SK-N-SH (cell line): Measurements from ENCODE around the gene TMPRSS6. TPM values are rescaled to one million over a fixed set of nuclear protein-coding genes. Genes with fewer than 3 reads are reported as not detected.

Experiments used
- CTCF ChIA-PET: fragments of 300-600, 350-600 bp; formaldehyde crosslinking; extraction: SDS; loops from one replicate; lab custom pipeline; 2021; lab: Yijun Ruan, JAX
- POLR2A ChIA-PET: fragments of 350-600 bp; sonication (Branson Sonifier 250); formaldehyde crosslinking; extraction: SDS; loops from one replicate; lab custom pipeline; 2020; ENCODE audit warnings: antibody characterized with exemption, inconsistent platforms; lab: Yijun Ruan, JAX
- DNase-seq: peaks from one replicate; pipeline ENCODE4 v3.0.0; 2012
- H2AFZ ChIP-seq: fragments of 200-600 bp; sonication (generic); 2 replicates; pipeline ENCODE4 v1.8.1; 2016; ENCODE audit warnings: antibody characterized with exemption, mild to moderate bottlenecking, low read depth
- H3F3A ChIP-seq: fragments of 200-600 bp; sonication (generic); replicated peaks from 2 replicates; pipeline ENCODE3; 2016; ENCODE audit warnings: antibody characterized with exemption, mild to moderate bottlenecking; ENCODE audit not compliant: insufficient read depth
- H3K27ac ChIP-seq, 2 experiments: fragments of 200-500 bp in 1 of 2; fragments of 200-600 bp in 1 of 2; sonication (Bioruptor generic) in 1 of 2; sonication (generic), shearing (Covaris generic) in 1 of 2; 2 replicates each; pipeline versions ENCODE4 v1.5.1 to v1.6.1; 2014 to 2016; ENCODE audit warnings: low read depth in 2 of 2, inconsistent platforms in 1 of 2, low read length in 1 of 2, mild to moderate bottlenecking in 1 of 2, mixed read lengths in 1 of 2
- H3K27me3 ChIP-seq: fragments of 200-600 bp; sonication (generic), shearing (Covaris generic); 2 replicates; pipeline ENCODE4 v1.6.1; 2016; ENCODE audit warnings: mixed run types; ENCODE audit not compliant: insufficient read depth
- H3K36me3 ChIP-seq, 2 experiments: fragments of 200-500 bp in 1 of 2; fragments of 200-600 bp in 1 of 2; sonication (Bioruptor generic) in 1 of 2; sonication (generic) in 1 of 2; replicated peaks in 1 of 2; 2 replicates each; pipeline versions ENCODE3 to v1.5.1; 2014 to 2016; ENCODE audit warnings: low read length in 1 of 2, mild to moderate bottlenecking in 1 of 2; ENCODE audit not compliant: insufficient read depth in 2 of 2, control insufficient read depth in 1 of 2
- H3K4me1 ChIP-seq, 2 experiments: fragments of 200-500 bp in 1 of 2; fragments of 200-600 bp in 1 of 2; sonication (Bioruptor generic) in 1 of 2; sonication (generic), shearing (Covaris generic) in 1 of 2; 2 replicates each; pipeline versions ENCODE4 v1.5.1 to v1.6.1; 2014 to 2016; ENCODE audit warnings: low read depth in 1 of 2, low read length in 1 of 2, mixed run types in 1 of 2; ENCODE audit not compliant: insufficient read depth in 2 of 2, control insufficient read depth in 1 of 2
- H3K4me2 ChIP-seq: fragments of 200-600 bp; sonication (generic), shearing (Covaris generic); 2 replicates; pipeline ENCODE4 v1.6.1; 2017; ENCODE audit warnings: mixed run types
- H3K4me3 ChIP-seq, 2 experiments: fragments of 200-500 bp in 1 of 2; fragments of 200-600 bp in 1 of 2; sonication (Bioruptor generic) in 1 of 2; sonication (generic), shearing (Covaris generic) in 1 of 2; 2 replicates each; pipeline versions ENCODE4 v1.5.1 to v1.8.1; 2014 to 2016; ENCODE audit warnings: low read depth in 2 of 2, inconsistent platforms in 1 of 2, low read length in 1 of 2, mild to moderate bottlenecking in 1 of 2, mixed read lengths in 1 of 2, moderate library complexity in 1 of 2
- H3K79me2 ChIP-seq: fragments of 200-600 bp; sonication (generic); 2 replicates; pipeline ENCODE4 v1.8.1; 2017; ENCODE audit warnings: mild to moderate bottlenecking; ENCODE audit not compliant: insufficient read depth
- H3K9ac ChIP-seq: fragments of 200-600 bp; sonication (generic); 2 replicates; pipeline ENCODE4 v1.6.1; 2017; ENCODE audit warnings: mixed run types
- H3K9me2 ChIP-seq: fragments of 200-600 bp; sonication (generic); 2 replicates; pipeline ENCODE4 v1.6.1; 2017; ENCODE audit warnings: mixed run types
- H3K9me3 ChIP-seq: fragments of 200-600 bp; sonication (generic); 2 replicates; pipeline ENCODE4 v1.6.1; 2017; ENCODE audit warnings: mixed run types, mild to moderate bottlenecking, moderate library complexity
- H4K20me1 ChIP-seq: fragments of 200-600 bp; sonication (generic); 2 replicates; pipeline ENCODE4 v1.6.1; 2017; ENCODE audit warnings: mild to moderate bottlenecking, mixed run types; ENCODE audit not compliant: insufficient read depth
- CHD2 ChIP-seq: fragments of 150-350 bp; IDR thresholded peaks from 2 replicates; pipeline ENCODE4 v1.6.1; 2018; ENCODE audit warnings: low read length; ENCODE audit not compliant: partially characterized antibody
- ELF1 ChIP-seq: IDR thresholded peaks from 2 replicates; pipeline ENCODE4 v1.4.0; 2012
- MAX ChIP-seq: IDR thresholded peaks from 2 replicates; pipeline ENCODE4 v1.4.0; 2012; ENCODE audit warnings: low read depth
- NFIC ChIP-seq: IDR thresholded peaks from 2 replicates; pipeline ENCODE4 v1.4.0; 2012; ENCODE audit warnings: borderline replicate concordance
- PBX3 ChIP-seq: IDR thresholded peaks from 2 replicates; pipeline ENCODE4; 2012
- RAD21 ChIP-seq: IDR thresholded peaks from 2 replicates; pipeline ENCODE4 v1.6.1; 2012; ENCODE audit warnings: mild to moderate bottlenecking, low read length
- REST ChIP-seq: IDR thresholded peaks from 2 replicates; pipeline ENCODE4 v1.6.1; 2012; ENCODE audit warnings: mild to moderate bottlenecking, low read depth, low read length, moderate library complexity
- RFX5 ChIP-seq: IDR thresholded peaks from 2 replicates; pipeline ENCODE4 v1.6.1; 2012; ENCODE audit warnings: mild to moderate bottlenecking, improper control_type of control experiment, low read length
- SIN3A ChIP-seq: IDR thresholded peaks from 2 replicates; pipeline ENCODE4 v1.6.1; 2012; ENCODE audit warnings: low read depth, mild to moderate bottlenecking, low read length, moderate library complexity, borderline replicate concordance
- SMC3 ChIP-seq: IDR thresholded peaks from 2 replicates; pipeline ENCODE4 v1.6.1; 2012; ENCODE audit warnings: low read depth, low read length, improper control_type of control experiment
- TEAD4 ChIP-seq: IDR thresholded peaks from 2 replicates; pipeline ENCODE4 v1.4.0; 2012; ENCODE audit warnings: mild to moderate bottlenecking, borderline replicate concordance; ENCODE audit not compliant: insufficient read depth
- USF1 ChIP-seq: IDR thresholded peaks from 2 replicates; pipeline ENCODE4 v1.4.0; 2012; ENCODE audit warnings: low read depth, borderline replicate concordance
- WGBS: methylation state at CpG from one replicate; pipeline ENCODE4 v1.1.6; 2017; ENCODE audit warnings: low lambda C conversion rate; 5-methylcytosine and 5-hydroxymethylcytosine counted together
- polyA plus RNA-seq, 3 experiments: library from polyadenylated mRNA; depleted of rRNA; stranded (reverse); fragments of >200 nt; gene quantifications; 2 replicates each; pipeline ENCODE4 v1.2.3, GENCODE V29; 2012
- TF ChIP-seq, protein P1 (sequence below): fragments of 200-600 bp; sonication (generic); IDR thresholded peaks from 2 replicates; pipeline ENCODE4 v1.6.1; 2017; ENCODE audit warnings: antibody characterized with exemption, mild to moderate bottlenecking, moderate library complexity
- TF ChIP-seq, protein P2 (sequence below): IDR thresholded peaks from 2 replicates; pipeline ENCODE4 v1.4.0; 2012; ENCODE audit warnings: low read depth, borderline replicate concordance

TMPRSS6 gene
- polyA plus RNA-seq, 1 of the 3 experiments (the other 2 are of a cell fraction): not detected

- TF ChIP-seq TEAD4: no peak
Observed at GRCh38 chr22:37069719-37070118, 39.8 kb downstream of the TMPRSS6 start (continued).

DNA sequence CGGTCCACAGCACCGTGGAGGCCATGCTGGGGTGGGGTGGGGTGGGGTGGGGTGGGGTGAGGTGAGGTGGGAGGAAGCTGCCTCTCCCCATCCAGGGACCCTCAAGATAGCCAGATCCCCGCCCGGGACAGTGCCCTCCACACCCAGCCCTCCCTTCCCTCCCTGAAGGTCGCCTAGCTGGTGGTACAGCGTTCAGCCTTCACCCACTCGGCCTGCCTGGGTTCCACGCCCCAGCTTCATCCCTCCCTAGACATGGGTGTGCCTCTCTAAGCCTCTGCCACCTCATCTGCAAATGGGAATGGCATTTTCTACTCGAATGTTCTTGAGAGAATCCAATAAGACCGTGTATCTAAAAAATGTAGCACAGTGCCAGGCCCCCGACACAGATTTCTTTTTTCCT, 40.2 kb downstream of the TMPRSS6 start:
- TF ChIP-seq RAD21 (no peak), ELF1 (no peak), NFIC (no peak), SIN3A (no peak), SMC3 (no peak), PBX3 (no peak), CHD2 (no peak), REST (no peak), RFX5 (no peak), USF1 (no peak), TEAD4 (no peak), MAX (no peak)
- TF ChIP-seq, protein P1, sequence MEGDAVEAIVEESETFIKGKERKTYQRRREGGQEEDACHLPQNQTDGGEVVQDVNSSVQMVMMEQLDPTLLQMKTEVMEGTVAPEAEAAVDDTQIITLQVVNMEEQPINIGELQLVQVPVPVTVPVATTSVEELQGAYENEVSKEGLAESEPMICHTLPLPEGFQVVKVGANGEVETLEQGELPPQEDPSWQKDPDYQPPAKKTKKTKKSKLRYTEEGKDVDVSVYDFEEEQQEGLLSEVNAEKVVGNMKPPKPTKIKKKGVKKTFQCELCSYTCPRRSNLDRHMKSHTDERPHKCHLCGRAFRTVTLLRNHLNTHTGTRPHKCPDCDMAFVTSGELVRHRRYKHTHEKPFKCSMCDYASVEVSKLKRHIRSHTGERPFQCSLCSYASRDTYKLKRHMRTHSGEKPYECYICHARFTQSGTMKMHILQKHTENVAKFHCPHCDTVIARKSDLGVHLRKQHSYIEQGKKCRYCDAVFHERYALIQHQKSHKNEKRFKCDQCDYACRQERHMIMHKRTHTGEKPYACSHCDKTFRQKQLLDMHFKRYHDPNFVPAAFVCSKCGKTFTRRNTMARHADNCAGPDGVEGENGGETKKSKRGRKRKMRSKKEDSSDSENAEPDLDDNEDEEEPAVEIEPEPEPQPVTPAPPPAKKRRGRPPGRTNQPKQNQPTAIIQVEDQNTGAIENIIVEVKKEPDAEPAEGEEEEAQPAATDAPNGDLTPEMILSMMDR: no peak
- TF ChIP-seq, protein P2, sequence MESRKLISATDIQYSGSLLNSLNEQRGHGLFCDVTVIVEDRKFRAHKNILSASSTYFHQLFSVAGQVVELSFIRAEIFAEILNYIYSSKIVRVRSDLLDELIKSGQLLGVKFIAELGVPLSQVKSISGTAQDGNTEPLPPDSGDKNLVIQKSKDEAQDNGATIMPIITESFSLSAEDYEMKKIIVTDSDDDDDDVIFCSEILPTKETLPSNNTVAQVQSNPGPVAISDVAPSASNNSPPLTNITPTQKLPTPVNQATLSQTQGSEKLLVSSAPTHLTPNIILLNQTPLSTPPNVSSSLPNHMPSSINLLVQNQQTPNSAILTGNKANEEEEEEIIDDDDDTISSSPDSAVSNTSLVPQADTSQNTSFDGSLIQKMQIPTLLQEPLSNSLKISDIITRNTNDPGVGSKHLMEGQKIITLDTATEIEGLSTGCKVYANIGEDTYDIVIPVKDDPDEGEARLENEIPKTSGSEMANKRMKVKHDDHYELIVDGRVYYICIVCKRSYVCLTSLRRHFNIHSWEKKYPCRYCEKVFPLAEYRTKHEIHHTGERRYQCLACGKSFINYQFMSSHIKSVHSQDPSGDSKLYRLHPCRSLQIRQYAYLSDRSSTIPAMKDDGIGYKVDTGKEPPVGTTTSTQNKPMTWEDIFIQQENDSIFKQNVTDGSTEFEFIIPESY: no peak
- H3K27me3 ChIP-seq: peaks cover 23% of the 10 kb centered on the region; the same call in 1 of the 2 replicates
- no peak overlapping the region for H3K27ac ChIP-seq
- POLR2A ChIA-PET: interaction anchor here (0.5 to 0.9 kb wide), 2 partner anchors 18 to 358 kb away, joined by 3 to 4 read pairs; partner anchors contain the start of gene KCTD17
- WGBS: 17% methylated on average over 5 of the region's 11 CpGs
- H2AFZ ChIP-seq: no peak overlapping the region
- H3K4me3 ChIP-seq: no peak overlapping the region
- no peaks in the 10 kb centered on the region for H3F3A ChIP-seq
- H4K20me1 ChIP-seq: no peaks in the 10 kb centered on the region
- no peak overlapping the region for H3K9ac ChIP-seq
- H3K9me3 ChIP-seq: no peaks in the 10 kb centered on the region
- H3K4me1 ChIP-seq: no peaks in the 10 kb centered on the region; a peak in 1 of 4 replicates
- no peaks in the 10 kb centered on the region for H3K79me2 ChIP-seq
- no peak overlapping the region for H3K4me2 ChIP-seq
- no peaks in the 10 kb centered on the region for H3K9me2 ChIP-seq
- CTCF ChIA-PET: interaction anchor here (0.7 to 2.6 kb wide), 4 partner anchors 10 to 130 kb away, joined by 3 to 13 read pairs (median 4); no protein-coding TSS in a partner anchor
- no peak for DNase-seq
- no peaks in the 10 kb centered on the region for H3K36me3 ChIP-seq
